SK-MEL-5 (cell line): ENCODE measurements around the gene HAPLN2. TPM values are rescaled to one million over a fixed set of nuclear protein-coding genes. Genes with fewer than 3 reads are reported as not detected.

Experiments
- DNase-seq: peaks from one replicate; pipeline ENCODE4 v3.0.0-alpha.2; 2016; ENCODE audit warnings: low read depth, low spot score
- in situ Hi-C: cut with HindIII; loops from 2 replicates; pipeline ENCODE4 v1.10.0; 2016; ENCODE audit warnings: low sequenced_read_pairs, high pct_unique_total_duplicates, low pct_unique_long_range_greater_than_20kb
- total RNA-seq: library from RNA; depleted of rRNA; stranded (reverse); fragments of >200 nt; shearing (Covaris generic); gene quantifications from 2 replicates; pipeline ENCODE4 v1.2.3, GENCODE V29; 2014; rRNA removed

The HAPLN2 gene
- total RNA-seq, 1 experiment from 2014 or later, result not detected

GRCh38 chr1:156665539-156665938 is 46.3 kb downstream of the HAPLN2 start:
- no peak for DNase-seq
- in situ Hi-C loops, result no loop called here

DNA sequence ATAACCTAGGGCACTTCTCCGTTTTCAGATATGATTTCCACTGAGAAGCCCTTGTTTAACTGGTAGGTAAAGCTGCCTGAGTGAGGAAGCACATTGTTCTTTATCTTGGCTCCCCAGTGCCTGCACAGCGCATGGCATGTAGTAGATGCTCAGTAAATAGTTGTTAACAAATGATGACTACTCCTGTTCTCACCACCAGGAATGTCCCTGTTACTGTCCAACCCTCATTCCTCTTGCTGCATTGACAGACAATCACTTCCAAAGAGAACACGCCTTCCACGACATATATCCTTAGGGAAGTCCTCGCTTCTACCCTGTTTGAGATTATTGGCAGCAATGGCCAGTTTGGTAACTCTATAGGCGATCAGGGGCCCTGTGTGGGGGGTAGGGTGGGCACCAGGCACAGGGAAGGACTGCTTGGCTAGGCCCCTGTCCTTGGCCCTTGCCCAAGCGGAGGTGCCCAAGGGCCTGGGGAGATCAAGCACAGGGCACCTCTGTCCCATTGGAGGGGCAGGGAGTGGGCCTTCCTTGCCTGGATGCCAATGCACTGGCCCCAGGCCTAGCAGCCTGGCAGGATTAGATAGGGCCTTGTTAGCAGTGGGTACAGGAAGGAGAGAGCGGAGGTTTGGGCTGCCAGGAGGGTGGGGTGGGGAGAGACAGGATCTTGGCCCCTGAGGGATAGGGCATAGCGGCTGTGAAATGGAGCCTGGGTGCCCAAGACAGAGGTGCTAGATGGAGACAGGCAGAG is 47.8 kb downstream of the HAPLN2 start:
- in situ Hi-C loops, result no loop called here
- no peak for DNase-seq

- in situ Hi-C loops, result no loop called here
- DNase-seq, result no peak
These were observed 48.4 kb downstream of the HAPLN2 start for GRCh38 chr1:156667610-156667967.

GRCh38 chr1:156667968-156668709 is 48.9 kb downstream of the HAPLN2 start:
- in situ Hi-C loops, result no loop called here
- DNase-seq, result no peak

GRCh38 chr1:156668801-156669637 is 49.8 kb downstream of the HAPLN2 start:
- in situ Hi-C loops, result no loop called here
- no peak for DNase-seq

DNA sequence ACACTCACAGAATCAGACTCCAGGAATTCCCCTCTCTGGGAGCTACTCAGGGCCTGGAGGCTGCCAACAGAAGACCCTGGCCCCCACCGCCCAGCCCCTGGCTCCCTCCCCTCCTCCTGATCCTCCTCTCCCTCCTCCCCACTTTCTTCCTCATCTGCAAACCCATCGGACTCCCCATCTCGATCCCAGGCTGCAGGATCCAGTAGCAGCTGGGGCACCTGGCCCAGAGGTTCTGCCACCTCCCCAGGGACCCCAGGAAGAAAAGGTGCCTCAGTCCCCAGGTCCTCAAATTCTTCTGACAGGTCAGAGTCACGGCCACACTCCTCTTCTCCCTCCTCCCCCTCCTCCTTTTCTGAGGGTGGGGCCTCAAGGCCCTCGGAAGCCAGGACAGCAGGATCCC is 50.6 kb downstream of the HAPLN2 start:
- DNase-seq, result no peak
- in situ Hi-C loops, result no loop called here

GRCh38 chr1:156670359-156670758 is 51.1 kb downstream of the HAPLN2 start:
- no peak for DNase-seq
- in situ Hi-C loops, result no loop called here

DNA sequence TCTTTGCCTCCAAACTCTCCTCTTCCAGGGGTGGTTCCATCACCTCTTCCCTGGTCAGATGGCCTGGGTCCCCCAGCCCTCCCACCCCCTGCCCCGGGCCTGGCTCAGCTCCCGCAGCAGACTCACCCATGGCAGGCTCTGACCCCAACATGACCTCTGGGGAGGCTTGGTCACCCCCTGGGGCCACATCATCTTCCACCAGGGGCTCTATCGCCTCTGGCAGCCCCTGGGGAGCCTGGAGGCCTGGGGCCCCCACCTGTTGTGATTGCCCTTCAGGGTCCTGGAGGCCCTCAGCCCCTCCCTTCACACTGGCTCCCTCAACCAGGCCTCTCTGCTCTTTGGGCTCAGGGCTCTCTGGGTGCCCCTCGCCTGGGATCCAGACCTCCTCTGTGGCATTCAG is 51.6 kb downstream of the HAPLN2 start:
- no peak for DNase-seq
- in situ Hi-C loops, result no loop called here

DNA sequence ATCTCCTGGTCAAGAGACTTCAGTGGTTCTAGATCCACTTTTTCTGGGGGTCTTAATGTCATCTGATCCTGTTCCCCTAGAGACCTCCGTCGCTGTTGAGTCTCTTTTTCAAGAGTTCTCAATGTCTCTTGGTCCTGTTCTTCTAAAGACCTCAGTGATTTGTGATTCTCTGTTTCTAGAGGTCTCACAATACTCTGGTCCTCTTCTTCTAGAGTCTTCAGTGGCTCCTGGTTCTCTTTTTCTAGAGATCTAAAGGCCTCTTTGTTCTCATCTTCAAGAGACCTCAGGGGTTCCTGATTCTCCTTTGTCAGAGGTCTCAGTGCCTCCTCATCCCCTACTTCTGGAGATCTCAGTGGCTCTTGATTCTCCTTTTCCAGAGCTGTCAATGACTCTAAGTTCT is 52.6 kb downstream of the HAPLN2 start:
- in situ Hi-C loops, result no loop called here
- DNase-seq, result no peak

- no peak for DNase-seq
- in situ Hi-C loops, result no loop called here
These were observed 54.3 kb downstream of the HAPLN2 start for GRCh38 chr1:156673387-156674121.

Other genes starting within 250 kb of the HAPLN2 start
- gene MEF2D, start 118.6 kb upstream of the HAPLN2 start, total RNA-seq, result 19.6 and 19.9 TPM in 2 replicates
- 10.1 and 10.3 TPM in 2 replicates for gene IQGAP3, start 46.9 kb upstream of the HAPLN2 start, total RNA-seq
- gene TTC24, start 39.7 kb upstream of the HAPLN2 start, total RNA-seq, result not detected in 2 replicates
- gene NAXE, start 27.6 kb upstream of the HAPLN2 start, total RNA-seq, result 216 and 229 TPM in 2 replicates
- 26.4 and 27.3 TPM in 2 replicates for gene GPATCH4, start 17.9 kb upstream of the HAPLN2 start, total RNA-seq
- 34.2 and 43.7 TPM in 2 replicates for gene BCAN, start 22.7 kb downstream of the HAPLN2 start, total RNA-seq
- 81.0 and 97.4 TPM in 2 replicates for gene NES, start 58.0 kb downstream of the HAPLN2 start, total RNA-seq
- 0.29 TPM in 1 of 2 replicates, not detected in the other for gene CRABP2, start 86.2 kb downstream of the HAPLN2 start, total RNA-seq
- 12.5 and 15.1 TPM in 2 replicates for gene METTL25B, start 109.1 kb downstream of the HAPLN2 start, total RNA-seq
- 20.0 and 29.1 TPM in 2 replicates for gene ISG20L2, start 109.4 kb downstream of the HAPLN2 start, total RNA-seq
- 152 and 180 TPM in 2 replicates for gene MRPL24, start 121.7 kb downstream of the HAPLN2 start, total RNA-seq
- 189 and 191 TPM in 2 replicates for gene HDGF, start 132.3 kb downstream of the HAPLN2 start, total RNA-seq
- 30.6 and 34.0 TPM in 2 replicates for gene PRCC, start 148.1 kb downstream of the HAPLN2 start, total RNA-seq
- 0.32 TPM in 1 of 2 replicates, not detected in the other for gene SH2D2A, start 197.4 kb downstream of the HAPLN2 start, total RNA-seq
- not detected in 2 replicates for gene INSRR, start 239.7 kb downstream of the HAPLN2 start, total RNA-seq
- 0.32 and 0.53 TPM in 2 replicates for gene NTRK1, start 241.4 kb downstream of the HAPLN2 start, total RNA-seq